ENCODE measurements around the gene BMAL1. TPM values are rescaled to one million over a fixed set of nuclear protein-coding genes. Genes with fewer than 3 reads are reported as not detected.
A peak's percentile ranks its signal among the peaks of the same experiment; 100 is the strongest.

BMAL1 gene
- total and polyA plus RNA-seq, 2 donors (not counting 3 experiments of a cell fraction or from before 2014, with no cell fraction given), result 5.8 to 10.1 TPM

DNA sequence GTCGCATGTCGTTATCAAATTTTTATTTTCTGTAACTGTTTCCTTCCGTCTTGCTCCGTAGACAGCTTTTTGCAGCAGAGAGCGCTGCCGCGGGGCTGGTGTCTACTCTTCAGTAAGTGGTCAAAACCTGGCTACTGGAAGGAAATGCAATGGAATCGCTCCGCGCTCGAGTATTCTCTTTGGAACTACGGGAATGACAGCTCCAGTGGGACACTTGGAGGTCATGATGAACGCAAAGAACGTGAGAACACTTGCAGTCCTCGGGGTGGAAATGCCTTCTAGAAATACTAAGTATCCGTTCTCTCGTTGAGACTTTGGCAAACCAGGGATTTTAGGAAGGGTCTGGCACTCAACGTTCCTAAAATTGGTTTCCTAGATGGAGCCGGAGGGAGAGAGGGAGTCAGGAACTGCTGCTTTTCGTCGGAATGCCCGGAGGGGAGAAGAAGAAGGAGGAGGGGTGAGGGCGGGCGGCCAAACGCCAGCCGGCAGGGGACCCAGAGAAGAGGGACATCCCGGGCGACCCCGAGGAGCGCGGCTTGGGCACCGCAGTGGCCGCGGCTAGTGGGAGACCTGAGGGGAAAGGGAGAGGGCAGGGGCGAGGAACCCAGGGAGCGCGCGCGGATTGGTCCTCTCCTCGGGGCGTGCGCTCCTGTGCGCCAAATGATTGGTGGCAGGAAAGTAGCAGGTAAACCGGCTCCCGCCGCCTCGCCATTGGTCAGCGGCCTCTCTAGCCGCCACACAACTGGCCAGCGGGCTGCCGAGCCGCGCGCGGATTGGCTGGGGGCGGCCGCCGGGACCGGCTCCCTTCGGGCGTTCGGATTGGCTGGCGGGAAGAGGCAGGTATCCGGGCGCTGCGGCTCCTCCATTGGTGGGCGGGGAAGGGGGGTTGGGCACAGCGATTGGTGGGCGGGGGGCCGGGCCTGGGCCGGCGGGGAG lies 490 bp upstream of the BMAL1 start:
- peak; percentile 82 for TF ChIP-seq EZH2 (IDR thresholded peaks at IDR 0.05; ENCODE audit: borderline replicate concordance, low read depth, low read length, severe bottlenecking)
- TF ChIP-seq MYC (IDR thresholded peaks at IDR 0.05; ENCODE audit: low read depth, low read length), result no peak
- TF ChIP-seq FOS (IDR thresholded peaks at IDR 0.05; ENCODE audit: borderline replicate concordance, insufficient read depth, low read length), result no peak
- TF ChIP-seq CTCF (IDR thresholded peaks at IDR 0.05; ENCODE audit: extremely low read depth in 1 of 2, insufficient read depth in 1 of 2, low read depth in 1 of 2, low read length in 2 of 2), result no peak
- TF ChIP-seq MAX (IDR thresholded peaks at IDR 0.05; ENCODE audit: insufficient read depth, insufficient read length), result no peak
- TF ChIP-seq POLR2AphosphoS5 (IDR thresholded peaks at IDR 0.05; ENCODE audit: insufficient read depth, low read depth, low read length), result no peak
- peaks cover 13% of the 10 kb centered on the region for H3K4me1 ChIP-seq (ENCODE audit: control insufficient read depth, extremely low read depth, insufficient read depth, low read length)
- FAIRE-seq (peak; percentile 90), DNase-seq (ENCODE audit: low read depth, low spot score) (peak; percentile 98)
- peak overlapping the region; percentile 99 for H2AFZ ChIP-seq (ENCODE audit: low read depth, low read length)
- BruUV-seq (replicated peaks), result no TSS peak
- H3K9me1 ChIP-seq (replicated peaks; ENCODE audit: control insufficient read depth, extremely low read depth, insufficient read depth, low read length), result no peaks in the 10 kb centered on the region
- dilution Hi-C loops (cut with MboI; ENCODE audit: extremely low pct_ligation_motif_present, low sequenced_read_pairs) (no loop called here), intact Hi-C loops (cut with micrococcal nuclease) (loop anchor here (1.0 to 5.0 kb wide), 4 partner anchors 16 to 185 kb away; partner anchors contain the start of gene BTBD10)
- peak overlapping the region; percentile 60 to 88 (median 81) for H3K4me3 ChIP-seq (replicated peaks in 1 of 3; ENCODE audit: insufficient read depth in 1 of 3, low read depth in 1 of 3, low read length in 3 of 3)
- POLR2A ChIA-PET, result no interaction called here
- peaks cover 52 to 64% of the 10 kb centered on the region in 2 experiments for H3K27me3 ChIP-seq (ENCODE audit: control insufficient read depth in 2 of 2, insufficient read depth in 2 of 2, low read length in 2 of 2)
- no peaks in the 10 kb centered on the region for H3K36me3 ChIP-seq (ENCODE audit: control insufficient read depth in 2 of 2, extremely low read depth in 1 of 2, insufficient read depth in 2 of 2, low read length in 2 of 2)
- peak overlapping the region; percentile 92 for H3K4me2 ChIP-seq (ENCODE audit: insufficient read depth, low read length)
- H3K79me2 ChIP-seq (ENCODE audit: control insufficient read depth, insufficient read depth, low read length), result no peaks in the 10 kb centered on the region
- no peaks in the 10 kb centered on the region for H3K9me3 ChIP-seq (replicated peaks; ENCODE audit: control insufficient read depth, insufficient read depth, low read length)
- H3K9ac ChIP-seq (replicated peaks; ENCODE audit: extremely low read depth, insufficient read depth, low read length), result peak overlapping the region; percentile 45
- CTCF ChIA-PET, result interaction anchor here (1.0 to 1.3 kb wide), 4 partner anchors 39 to 67 kb away, joined by 3 to 4 read pairs (median 3); no protein-coding TSS in a partner anchor
- H4K20me1 ChIP-seq (replicated peaks; ENCODE audit: control insufficient read depth, extremely low read depth, insufficient read depth, low read length), result peaks cover 3% of the 10 kb centered on the region
- no peak overlapping the region for H3K27ac ChIP-seq (ENCODE audit: insufficient read depth, low read depth, low read length)
